Sigmoid colon (tissue), 3 donors: Measurements from ENCODE around the gene EIF4A3.

Experiments used
- CTCF ChIP-seq, 4 experiments: fragments of 450-650 bp in 3 of 4; fragments of 200-600 bp in 1 of 4; IDR thresholded peaks; one replicate each; pipeline ENCODE4 v1.5.1; 2016 to 2019; ENCODE audit warnings: antibody characterized with exemption in 4 of 4, mild to moderate bottlenecking in 3 of 4, moderate library complexity in 2 of 4
- POLR2A ChIP-seq, 2 donors: fragments of 450-650 bp; IDR thresholded peaks; one replicate each; pipeline ENCODE4 v1.6.1; 2016; ENCODE audit warnings: antibody characterized with exemption in 2 of 2, mild to moderate bottlenecking in 2 of 2, moderate library complexity in 2 of 2

- no peak for TF ChIP-seq POLR2A (IDR thresholded peaks at IDR 0.05)
- no peak for TF ChIP-seq CTCF (IDR thresholded peaks at IDR 0.05)
These were observed 17.3 kb upstream of the EIF4A3 start for GRCh38 chr17:80164185-80164584.
